ENCODE results near the gene TMEM255A.

The TMEM255A gene

DNA sequence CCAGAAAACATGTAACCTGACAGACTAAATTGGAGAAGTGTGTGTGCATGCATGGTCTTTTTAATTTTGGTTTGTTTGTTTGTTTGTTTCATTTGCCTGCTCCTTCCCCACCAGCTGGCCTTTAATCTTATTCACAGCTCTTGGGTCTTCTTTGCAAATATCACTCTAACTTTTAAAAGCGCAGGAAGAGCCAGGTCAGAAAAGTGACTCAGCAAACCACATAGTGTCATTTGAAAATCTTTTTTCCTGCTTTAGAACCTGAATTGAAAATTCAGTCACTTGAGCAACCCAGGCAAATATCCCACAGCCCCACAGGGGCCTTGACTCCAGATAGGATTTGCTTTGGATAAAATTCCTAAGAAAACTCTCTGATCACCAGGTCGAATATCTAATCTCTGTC, 4.6 kb downstream of the TMEM255A start:
- Histone ChIP-seq H3K9ac (ENCODE audit: insufficient read length, low read depth) (no peak overlapping the region), H3K27me3 (ENCODE audit: insufficient read depth, insufficient read length) (peaks cover 11% of the 10 kb centered on the region), H3K4me1 (ENCODE audit: insufficient read depth, insufficient read length) (no peaks in the 10 kb centered on the region), H3K4me3 (ENCODE audit: insufficient read length, low read depth) (no peak overlapping the region), H3K9me3 (ENCODE audit: insufficient read depth, low read length) (no peaks in the 10 kb centered on the region), H3K36me3 (ENCODE audit: insufficient read depth, insufficient read length, low read length) (no peaks in the 10 kb centered on the region)
- no peak for DNase-seq (ENCODE audit: low read depth, low spot score)
- TF ChIP-seq ZNF274 (IDR thresholded peaks at IDR 0.05; ENCODE audit: low read depth, low read length), result no peak
- TF ChIP-seq SUZ12 (IDR thresholded peaks at IDR 0.05; ENCODE audit: extremely low read depth, insufficient read depth, insufficient read length), result no peak
- TF ChIP-seq YY1 (IDR thresholded peaks at IDR 0.05; ENCODE audit: insufficient read depth, insufficient read length), result no peak

DNA sequence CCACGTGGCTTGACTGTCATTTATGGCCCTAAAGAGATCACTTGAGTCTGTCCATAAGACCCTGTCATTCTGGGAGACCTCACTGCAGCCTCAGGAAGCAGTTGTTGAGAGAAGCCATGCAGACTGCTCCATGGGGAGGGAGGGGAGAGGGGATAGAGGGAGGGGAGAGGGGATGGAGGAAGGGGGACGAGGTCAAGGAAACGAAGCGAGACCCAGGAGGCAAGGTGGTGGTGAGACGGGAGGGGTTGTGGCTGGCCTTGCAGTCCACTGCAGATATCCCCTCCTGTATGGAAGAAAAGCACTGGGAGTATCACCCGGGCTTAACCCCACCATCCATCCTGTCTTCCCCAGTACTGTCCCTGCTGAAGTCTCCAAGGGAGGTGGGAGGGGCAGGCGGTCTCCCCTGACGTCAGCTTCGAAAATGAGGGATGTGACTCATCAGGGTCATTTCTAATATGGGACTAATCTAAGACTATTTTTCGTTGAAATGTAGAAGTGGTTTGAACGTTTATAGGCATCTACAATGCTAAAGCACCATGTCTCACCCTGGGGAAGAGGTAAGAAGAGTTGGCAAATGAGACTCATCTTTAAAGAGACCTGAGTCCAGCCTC, 5.6 kb downstream of the TMEM255A start:
- no peaks in the 10 kb centered on the region for H3K4me1 ChIP-seq (ENCODE audit: insufficient read depth, insufficient read length)
- no peak overlapping the region for H3K4me3 ChIP-seq (ENCODE audit: insufficient read length, low read depth)
- no peaks in the 10 kb centered on the region for H3K36me3 ChIP-seq (ENCODE audit: insufficient read depth, insufficient read length, low read length)
- TF ChIP-seq SUZ12 (IDR thresholded peaks at IDR 0.05; ENCODE audit: extremely low read depth, insufficient read depth, insufficient read length) (no peak), YY1 (IDR thresholded peaks at IDR 0.05; ENCODE audit: insufficient read depth, insufficient read length) (no peak), ZNF274 (IDR thresholded peaks at IDR 0.05; ENCODE audit: low read depth, low read length) (no peak)
- H3K9ac ChIP-seq (ENCODE audit: insufficient read length, low read depth), result no peak overlapping the region
- no peaks in the 10 kb centered on the region for H3K9me3 ChIP-seq (ENCODE audit: insufficient read depth, low read length)
- H3K27me3 ChIP-seq (ENCODE audit: insufficient read depth, insufficient read length), result peaks cover 4% of the 10 kb centered on the region
- no peak for DNase-seq (ENCODE audit: low read depth, low spot score)

DNA sequence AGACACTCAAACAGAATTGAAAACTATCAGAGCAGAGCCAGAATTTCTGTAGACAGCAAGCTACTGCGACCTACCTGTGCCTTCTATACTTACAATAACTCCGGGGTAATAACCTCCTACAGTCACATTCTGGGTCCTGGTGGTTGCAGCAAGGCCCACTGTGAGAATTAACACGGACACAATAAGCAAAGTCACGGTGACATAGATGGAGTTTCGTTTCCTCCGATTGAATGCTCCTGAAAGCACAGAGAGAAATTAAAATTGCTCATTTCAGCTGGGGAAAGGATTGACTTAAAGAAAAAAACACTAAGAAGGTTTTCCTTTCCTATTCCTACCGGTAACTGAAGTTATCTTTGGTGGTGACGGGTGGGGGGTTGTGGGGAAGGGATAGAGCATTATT, 7.0 kb downstream of the TMEM255A start:
- Histone ChIP-seq H3K9me3 (ENCODE audit: insufficient read depth, low read length) (no peaks in the 10 kb centered on the region), H3K4me3 (ENCODE audit: insufficient read length, low read depth) (no peak overlapping the region), H3K27me3 (ENCODE audit: insufficient read depth, insufficient read length) (no peaks in the 10 kb centered on the region), H3K9ac (ENCODE audit: insufficient read length, low read depth) (no peak overlapping the region), H3K4me1 (ENCODE audit: insufficient read depth, insufficient read length) (no peaks in the 10 kb centered on the region), H3K36me3 (ENCODE audit: insufficient read depth, insufficient read length, low read length) (no peaks in the 10 kb centered on the region)
- no peak for DNase-seq (ENCODE audit: low read depth, low spot score)
- no peak for TF ChIP-seq YY1 (IDR thresholded peaks at IDR 0.05; ENCODE audit: insufficient read depth, insufficient read length)
- no peak for TF ChIP-seq SUZ12 (IDR thresholded peaks at IDR 0.05; ENCODE audit: extremely low read depth, insufficient read depth, insufficient read length)
- no peak for TF ChIP-seq ZNF274 (IDR thresholded peaks at IDR 0.05; ENCODE audit: low read depth, low read length)

DNA sequence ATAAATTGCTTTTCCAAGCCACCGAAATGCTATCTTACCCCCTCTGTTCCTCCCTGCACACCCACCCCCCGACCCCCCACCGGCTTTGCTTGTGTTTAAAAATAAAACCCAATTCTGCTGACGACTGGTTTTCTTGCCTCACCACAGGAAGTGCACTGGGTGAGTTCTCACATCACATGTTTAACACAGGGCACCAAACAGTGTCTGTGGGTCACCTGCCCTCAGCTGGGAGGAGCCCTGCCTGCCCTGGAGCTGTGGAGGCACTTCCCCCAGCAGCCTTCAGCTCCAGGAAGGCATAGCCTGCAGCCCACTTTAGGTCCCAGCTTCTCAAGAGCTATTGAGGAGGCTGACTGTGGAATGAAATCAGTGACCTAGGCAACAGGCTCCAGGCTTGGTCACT, 8.8 kb downstream of the TMEM255A start:
- no peaks in the 10 kb centered on the region for H3K27me3 ChIP-seq (ENCODE audit: insufficient read depth, insufficient read length)
- peak; percentile 2 for DNase-seq (ENCODE audit: low read depth, low spot score)
- H3K9me3 ChIP-seq (ENCODE audit: insufficient read depth, low read length), result no peaks in the 10 kb centered on the region
- H3K4me3 ChIP-seq (ENCODE audit: insufficient read length, low read depth), result no peak overlapping the region
- TF ChIP-seq SUZ12 (IDR thresholded peaks at IDR 0.05; ENCODE audit: extremely low read depth, insufficient read depth, insufficient read length) (no peak), ZNF274 (IDR thresholded peaks at IDR 0.05; ENCODE audit: low read depth, low read length) (no peak), YY1 (IDR thresholded peaks at IDR 0.05; ENCODE audit: insufficient read depth, insufficient read length) (no peak)
- H3K9ac ChIP-seq (ENCODE audit: insufficient read length, low read depth), result no peak overlapping the region
- H3K36me3 ChIP-seq (ENCODE audit: insufficient read depth, insufficient read length, low read length), result no peaks in the 10 kb centered on the region
- no peaks in the 10 kb centered on the region for H3K4me1 ChIP-seq (ENCODE audit: insufficient read depth, insufficient read length)

GRCh38 chrX:120301960-120302359, 9.3 kb downstream of the TMEM255A start:
- Histone ChIP-seq H3K4me3 (ENCODE audit: insufficient read length, low read depth) (no peak overlapping the region), H3K9ac (ENCODE audit: insufficient read length, low read depth) (no peak overlapping the region), H3K36me3 (ENCODE audit: insufficient read depth, insufficient read length, low read length) (no peaks in the 10 kb centered on the region), H3K4me1 (ENCODE audit: insufficient read depth, insufficient read length) (no peaks in the 10 kb centered on the region), H3K27me3 (ENCODE audit: insufficient read depth, insufficient read length) (no peaks in the 10 kb centered on the region), H3K9me3 (ENCODE audit: insufficient read depth, low read length) (no peaks in the 10 kb centered on the region)
- TF ChIP-seq YY1 (IDR thresholded peaks at IDR 0.05; ENCODE audit: insufficient read depth, insufficient read length), result no peak
- TF ChIP-seq SUZ12 (IDR thresholded peaks at IDR 0.05; ENCODE audit: extremely low read depth, insufficient read depth, insufficient read length), result no peak
- no peak for TF ChIP-seq ZNF274 (IDR thresholded peaks at IDR 0.05; ENCODE audit: low read depth, low read length)
- no peak for DNase-seq (ENCODE audit: low read depth, low spot score)

- no peak overlapping the region for H3K4me3 ChIP-seq (ENCODE audit: insufficient read length, low read depth)
- TF ChIP-seq YY1 (IDR thresholded peaks at IDR 0.05; ENCODE audit: insufficient read depth, insufficient read length) (no peak), SUZ12 (IDR thresholded peaks at IDR 0.05; ENCODE audit: extremely low read depth, insufficient read depth, insufficient read length) (no peak), ZNF274 (IDR thresholded peaks at IDR 0.05; ENCODE audit: low read depth, low read length) (no peak)
- H3K9ac ChIP-seq (ENCODE audit: insufficient read length, low read depth), result no peak overlapping the region
Measured at GRCh38 chrX:120301497-120301896, 9.8 kb downstream of the TMEM255A start.

GRCh38 chrX:120299928-120300327, 11.3 kb downstream of the TMEM255A start:
- H3K36me3 ChIP-seq (ENCODE audit: insufficient read depth, insufficient read length, low read length), result no peaks in the 10 kb centered on the region
- no peak overlapping the region for H3K4me3 ChIP-seq (ENCODE audit: insufficient read length, low read depth)
- no peaks in the 10 kb centered on the region for H3K9me3 ChIP-seq (ENCODE audit: insufficient read depth, low read length)
- no peak overlapping the region for H3K9ac ChIP-seq (ENCODE audit: insufficient read length, low read depth)
- H3K4me1 ChIP-seq (ENCODE audit: insufficient read depth, insufficient read length), result no peaks in the 10 kb centered on the region
- TF ChIP-seq ZNF274 (IDR thresholded peaks at IDR 0.05; ENCODE audit: low read depth, low read length) (no peak), SUZ12 (IDR thresholded peaks at IDR 0.05; ENCODE audit: extremely low read depth, insufficient read depth, insufficient read length) (no peak), YY1 (IDR thresholded peaks at IDR 0.05; ENCODE audit: insufficient read depth, insufficient read length) (no peak)
- no peaks in the 10 kb centered on the region for H3K27me3 ChIP-seq (ENCODE audit: insufficient read depth, insufficient read length)
- peak; percentile 32 for DNase-seq (ENCODE audit: low read depth, low spot score)

More at GRCh38 chrX:120301497-120301896, 9.8 kb downstream of the TMEM255A start:
- Histone ChIP-seq H3K27me3 (ENCODE audit: insufficient read depth, insufficient read length) (no peaks in the 10 kb centered on the region), H3K36me3 (ENCODE audit: insufficient read depth, insufficient read length, low read length) (no peaks in the 10 kb centered on the region), H3K9me3 (ENCODE audit: insufficient read depth, low read length) (no peaks in the 10 kb centered on the region), H3K4me1 (ENCODE audit: insufficient read depth, insufficient read length) (no peaks in the 10 kb centered on the region)
- DNase-seq (ENCODE audit: low read depth, low spot score), result no peak
